ENCODE measurements around the gene OR7C2.

OR7C2 gene

GRCh38 chr19:14978161-14978776, 37.0 kb downstream of the OR7C2 start:
- DNase-seq (ENCODE audit: extremely low read depth in 1 of 2, low read depth in 1 of 2): no peak

GRCh38 chr19:14979476-14980255, 38.4 kb downstream of the OR7C2 start, which contains the start of gene SLC1A6:
Gene SLC1A6, minus strand, starts transcription at chr19:14979864. Its CDS starts 6,954 bp downstream, at chr19:14972910.
- DNase-seq (ENCODE audit: extremely low read depth in 1 of 2, low read depth in 1 of 2): no peak

GRCh38 chr19:14985133-14985532, 43.8 kb downstream of the OR7C2 start:
- no peak for DNase-seq (ENCODE audit: extremely low read depth in 1 of 2, low read depth in 1 of 2)
